ENCODE results near the gene RETREG2.

DNA sequence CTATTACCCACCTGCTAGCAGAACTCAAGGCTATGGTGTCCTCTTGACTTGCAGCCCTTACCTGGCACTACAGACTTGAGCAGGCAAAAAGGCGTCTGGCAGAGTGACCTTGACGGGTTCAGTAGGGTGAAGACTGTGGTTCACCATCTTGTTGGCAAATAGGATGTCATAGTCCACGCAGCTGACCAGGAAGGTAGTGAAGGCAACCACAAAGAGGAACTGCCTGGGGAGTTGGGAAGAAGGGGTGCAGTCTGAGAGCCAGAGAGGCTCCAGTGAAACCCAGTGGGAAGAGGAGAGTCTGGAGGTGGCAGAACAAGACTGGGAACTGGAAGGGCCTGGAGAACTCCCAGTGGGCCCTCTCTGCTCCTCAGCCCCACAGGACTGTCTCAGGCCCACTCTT is 47.3 kb downstream of the RETREG2 start:
- TF ChIP-seq, protein P1, sequence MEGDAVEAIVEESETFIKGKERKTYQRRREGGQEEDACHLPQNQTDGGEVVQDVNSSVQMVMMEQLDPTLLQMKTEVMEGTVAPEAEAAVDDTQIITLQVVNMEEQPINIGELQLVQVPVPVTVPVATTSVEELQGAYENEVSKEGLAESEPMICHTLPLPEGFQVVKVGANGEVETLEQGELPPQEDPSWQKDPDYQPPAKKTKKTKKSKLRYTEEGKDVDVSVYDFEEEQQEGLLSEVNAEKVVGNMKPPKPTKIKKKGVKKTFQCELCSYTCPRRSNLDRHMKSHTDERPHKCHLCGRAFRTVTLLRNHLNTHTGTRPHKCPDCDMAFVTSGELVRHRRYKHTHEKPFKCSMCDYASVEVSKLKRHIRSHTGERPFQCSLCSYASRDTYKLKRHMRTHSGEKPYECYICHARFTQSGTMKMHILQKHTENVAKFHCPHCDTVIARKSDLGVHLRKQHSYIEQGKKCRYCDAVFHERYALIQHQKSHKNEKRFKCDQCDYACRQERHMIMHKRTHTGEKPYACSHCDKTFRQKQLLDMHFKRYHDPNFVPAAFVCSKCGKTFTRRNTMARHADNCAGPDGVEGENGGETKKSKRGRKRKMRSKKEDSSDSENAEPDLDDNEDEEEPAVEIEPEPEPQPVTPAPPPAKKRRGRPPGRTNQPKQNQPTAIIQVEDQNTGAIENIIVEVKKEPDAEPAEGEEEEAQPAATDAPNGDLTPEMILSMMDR (IDR thresholded peaks at IDR 0.05), result no peak
- no peak for TF ChIP-seq POLR2A (IDR thresholded peaks at IDR 0.05)

Measured in right lobe of liver (tissue), 4 donors.